ENCODE results near the gene RGR. TPM values are rescaled to one million over a fixed set of nuclear protein-coding genes. Genes with fewer than 3 reads are reported as not detected.

RGR gene
- total RNA-seq, 1 experiment from 2014 or later: not detected

DNA sequence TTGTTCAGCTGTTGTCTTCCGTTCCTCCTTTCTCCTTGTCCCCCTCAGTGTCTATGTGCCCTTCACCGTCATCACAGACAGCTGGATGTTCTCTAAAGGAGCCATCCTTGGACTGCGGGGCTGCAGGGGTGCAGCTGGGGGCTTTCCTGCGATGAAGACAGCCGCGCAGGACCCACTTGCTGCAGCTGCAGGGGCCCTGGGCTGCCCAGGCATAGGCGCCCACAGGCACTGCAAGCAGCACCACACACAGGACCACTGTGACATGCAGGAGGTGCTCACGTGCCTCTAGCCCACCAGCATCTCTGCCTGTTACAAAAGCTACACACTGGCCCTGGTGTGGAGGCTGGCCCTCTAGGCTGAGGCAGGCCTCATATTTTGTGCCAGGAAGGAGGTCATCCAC, 22.9 kb upstream of the RGR start:
- H3K27ac ChIP-seq (ENCODE audit: low read length): no peak overlapping the region
- no peaks in the 10 kb centered on the region for H3K4me1 ChIP-seq (ENCODE audit: control insufficient read depth, insufficient read depth, low read length)
- ChIA-PET POLR2A (no interaction called here), CTCF (no interaction called here)
- no peak overlapping the region for H3K4me3 ChIP-seq (ENCODE audit: low read depth in 2 of 2, low read length in 2 of 2)
- BruUV-seq (replicated peaks): no TSS peak
- intact Hi-C loops (cut with micrococcal nuclease; ENCODE audit: unreplicated experiment): no loop called here
- no peaks in the 10 kb centered on the region for H3K9me3 ChIP-seq (ENCODE audit: control insufficient read depth, insufficient read depth, low read depth, low read length)
- TF ChIP-seq TCF7L2 (IDR thresholded peaks at IDR 0.05; ENCODE audit: low read depth, low read length) (no peak), SIN3A (IDR thresholded peaks at IDR 0.05; ENCODE audit: borderline replicate concordance, insufficient read depth, low read depth, low read length) (no peak), POLR2AphosphoS5 (IDR thresholded peaks at IDR 0.05; ENCODE audit: low read depth, low read length) (no peak)
- TF ChIP-seq, protein P1, sequence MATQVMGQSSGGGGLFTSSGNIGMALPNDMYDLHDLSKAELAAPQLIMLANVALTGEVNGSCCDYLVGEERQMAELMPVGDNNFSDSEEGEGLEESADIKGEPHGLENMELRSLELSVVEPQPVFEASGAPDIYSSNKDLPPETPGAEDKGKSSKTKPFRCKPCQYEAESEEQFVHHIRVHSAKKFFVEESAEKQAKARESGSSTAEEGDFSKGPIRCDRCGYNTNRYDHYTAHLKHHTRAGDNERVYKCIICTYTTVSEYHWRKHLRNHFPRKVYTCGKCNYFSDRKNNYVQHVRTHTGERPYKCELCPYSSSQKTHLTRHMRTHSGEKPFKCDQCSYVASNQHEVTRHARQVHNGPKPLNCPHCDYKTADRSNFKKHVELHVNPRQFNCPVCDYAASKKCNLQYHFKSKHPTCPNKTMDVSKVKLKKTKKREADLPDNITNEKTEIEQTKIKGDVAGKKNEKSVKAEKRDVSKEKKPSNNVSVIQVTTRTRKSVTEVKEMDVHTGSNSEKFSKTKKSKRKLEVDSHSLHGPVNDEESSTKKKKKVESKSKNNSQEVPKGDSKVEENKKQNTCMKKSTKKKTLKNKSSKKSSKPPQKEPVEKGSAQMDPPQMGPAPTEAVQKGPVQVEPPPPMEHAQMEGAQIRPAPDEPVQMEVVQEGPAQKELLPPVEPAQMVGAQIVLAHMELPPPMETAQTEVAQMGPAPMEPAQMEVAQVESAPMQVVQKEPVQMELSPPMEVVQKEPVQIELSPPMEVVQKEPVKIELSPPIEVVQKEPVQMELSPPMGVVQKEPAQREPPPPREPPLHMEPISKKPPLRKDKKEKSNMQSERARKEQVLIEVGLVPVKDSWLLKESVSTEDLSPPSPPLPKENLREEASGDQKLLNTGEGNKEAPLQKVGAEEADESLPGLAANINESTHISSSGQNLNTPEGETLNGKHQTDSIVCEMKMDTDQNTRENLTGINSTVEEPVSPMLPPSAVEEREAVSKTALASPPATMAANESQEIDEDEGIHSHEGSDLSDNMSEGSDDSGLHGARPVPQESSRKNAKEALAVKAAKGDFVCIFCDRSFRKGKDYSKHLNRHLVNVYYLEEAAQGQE (IDR thresholded peaks at IDR 0.05; ENCODE audit: insufficient read depth in 1 of 2, low read depth in 2 of 2, low read length in 1 of 2): no peak
- TF ChIP-seq, protein P2, sequence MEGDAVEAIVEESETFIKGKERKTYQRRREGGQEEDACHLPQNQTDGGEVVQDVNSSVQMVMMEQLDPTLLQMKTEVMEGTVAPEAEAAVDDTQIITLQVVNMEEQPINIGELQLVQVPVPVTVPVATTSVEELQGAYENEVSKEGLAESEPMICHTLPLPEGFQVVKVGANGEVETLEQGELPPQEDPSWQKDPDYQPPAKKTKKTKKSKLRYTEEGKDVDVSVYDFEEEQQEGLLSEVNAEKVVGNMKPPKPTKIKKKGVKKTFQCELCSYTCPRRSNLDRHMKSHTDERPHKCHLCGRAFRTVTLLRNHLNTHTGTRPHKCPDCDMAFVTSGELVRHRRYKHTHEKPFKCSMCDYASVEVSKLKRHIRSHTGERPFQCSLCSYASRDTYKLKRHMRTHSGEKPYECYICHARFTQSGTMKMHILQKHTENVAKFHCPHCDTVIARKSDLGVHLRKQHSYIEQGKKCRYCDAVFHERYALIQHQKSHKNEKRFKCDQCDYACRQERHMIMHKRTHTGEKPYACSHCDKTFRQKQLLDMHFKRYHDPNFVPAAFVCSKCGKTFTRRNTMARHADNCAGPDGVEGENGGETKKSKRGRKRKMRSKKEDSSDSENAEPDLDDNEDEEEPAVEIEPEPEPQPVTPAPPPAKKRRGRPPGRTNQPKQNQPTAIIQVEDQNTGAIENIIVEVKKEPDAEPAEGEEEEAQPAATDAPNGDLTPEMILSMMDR (IDR thresholded peaks at IDR 0.05): no peak
- H3K27me3 ChIP-seq (ENCODE audit: control insufficient read depth, insufficient read depth, low read length): peaks cover 15% of the 10 kb centered on the region
- in situ Hi-C loops (cut with HindIII; ENCODE audit: low pct_unique_long_range_greater_than_20kb, low sequenced_read_pairs): no loop called here
- ATAC-seq (no peak), DNase-seq (ENCODE audit: low read depth, low spot score) (no peak)
- H3K36me3 ChIP-seq (ENCODE audit: control insufficient read depth, insufficient read depth, low read length): no peaks in the 10 kb centered on the region

DNA sequence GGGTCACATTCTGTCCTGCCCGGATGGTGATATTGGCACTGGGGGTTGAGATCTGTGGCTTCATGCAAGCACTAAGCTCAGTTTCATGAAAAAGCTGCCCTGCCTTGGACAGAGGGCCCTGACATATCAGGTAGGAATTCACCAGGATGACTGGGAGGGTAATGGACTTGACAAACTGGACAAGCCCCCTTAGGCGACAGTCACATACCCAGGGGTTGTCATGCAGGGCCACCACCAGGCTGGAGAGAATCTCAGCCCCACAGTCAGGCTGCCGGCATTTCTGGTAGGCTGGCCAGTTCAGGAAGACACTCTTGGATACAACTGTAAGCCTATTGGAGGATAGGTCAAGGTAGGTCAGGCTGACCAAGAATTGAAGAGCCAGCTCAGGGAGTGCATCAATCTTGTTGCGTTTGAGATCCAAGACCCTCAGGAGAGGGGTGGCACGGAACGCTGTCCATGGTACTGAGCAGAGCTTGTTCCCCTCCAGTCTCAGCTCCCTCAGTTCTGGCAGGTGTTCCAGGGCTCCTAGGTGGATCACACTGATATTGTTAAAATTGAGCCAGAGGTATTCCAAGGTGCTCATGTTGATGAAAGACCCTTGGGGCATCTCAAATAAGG, 20.3 kb upstream of the RGR start:
- Histone ChIP-seq H3K27me3 (ENCODE audit: control insufficient read depth, insufficient read depth, low read length) (peaks cover 19% of the 10 kb centered on the region), H3K27ac (ENCODE audit: low read length) (no peak overlapping the region), H3K4me3 (ENCODE audit: low read depth in 2 of 2, low read length in 2 of 2) (no peak overlapping the region), H3K36me3 (ENCODE audit: control insufficient read depth, insufficient read depth, low read length) (no peaks in the 10 kb centered on the region; the same call in 1 of the 2 replicates), H3K9me3 (ENCODE audit: control insufficient read depth, insufficient read depth, low read depth, low read length) (no peaks in the 10 kb centered on the region), H3K4me1 (ENCODE audit: control insufficient read depth, insufficient read depth, low read length) (no peaks in the 10 kb centered on the region)
- CTCF ChIA-PET: no interaction called here
- TF ChIP-seq, protein P1 (IDR thresholded peaks at IDR 0.05; ENCODE audit: insufficient read depth in 1 of 2, low read depth in 2 of 2, low read length in 1 of 2): peak; percentile 91
- TF ChIP-seq POLR2AphosphoS5 (IDR thresholded peaks at IDR 0.05; ENCODE audit: low read depth, low read length): no peak
- no TSS peak for BruUV-seq (replicated peaks)
- intact Hi-C loops (cut with micrococcal nuclease; ENCODE audit: unreplicated experiment): no loop called here
- POLR2A ChIA-PET: no interaction called here
- in situ Hi-C loops (cut with HindIII; ENCODE audit: low pct_unique_long_range_greater_than_20kb, low sequenced_read_pairs): no loop called here
- DNase-seq (ENCODE audit: low read depth, low spot score): no peak
- ATAC-seq: no peak
